ENCODE measurements around the gene FILIP1. TPM values are rescaled to one million over a fixed set of nuclear protein-coding genes. Genes with fewer than 3 reads are reported as not detected.

FILIP1 gene
- total RNA-seq, 4 donors from 2014 or later: 2.2 to 9.3 (median 5.1) TPM

DNA sequence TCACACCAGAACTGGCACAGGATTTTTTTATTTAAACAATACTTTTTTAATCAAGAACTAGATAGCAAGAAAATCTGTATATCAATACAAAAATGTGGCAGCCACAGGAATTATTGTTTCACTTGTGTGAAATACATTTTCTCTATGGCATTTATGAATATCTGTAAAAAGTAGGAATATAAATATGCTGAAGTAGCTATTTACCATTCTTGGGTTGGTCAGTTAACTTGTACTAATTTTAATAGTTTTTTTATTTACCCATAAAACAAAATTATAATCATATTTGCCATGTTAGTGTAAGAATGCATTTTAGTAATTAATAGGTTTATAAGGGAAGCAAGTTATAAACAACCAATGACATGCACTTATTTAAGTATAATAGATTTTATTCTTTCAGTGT is 177.6 kb downstream of the FILIP1 start:
- no peak for DNase-seq
- TF ChIP-seq, protein P1, sequence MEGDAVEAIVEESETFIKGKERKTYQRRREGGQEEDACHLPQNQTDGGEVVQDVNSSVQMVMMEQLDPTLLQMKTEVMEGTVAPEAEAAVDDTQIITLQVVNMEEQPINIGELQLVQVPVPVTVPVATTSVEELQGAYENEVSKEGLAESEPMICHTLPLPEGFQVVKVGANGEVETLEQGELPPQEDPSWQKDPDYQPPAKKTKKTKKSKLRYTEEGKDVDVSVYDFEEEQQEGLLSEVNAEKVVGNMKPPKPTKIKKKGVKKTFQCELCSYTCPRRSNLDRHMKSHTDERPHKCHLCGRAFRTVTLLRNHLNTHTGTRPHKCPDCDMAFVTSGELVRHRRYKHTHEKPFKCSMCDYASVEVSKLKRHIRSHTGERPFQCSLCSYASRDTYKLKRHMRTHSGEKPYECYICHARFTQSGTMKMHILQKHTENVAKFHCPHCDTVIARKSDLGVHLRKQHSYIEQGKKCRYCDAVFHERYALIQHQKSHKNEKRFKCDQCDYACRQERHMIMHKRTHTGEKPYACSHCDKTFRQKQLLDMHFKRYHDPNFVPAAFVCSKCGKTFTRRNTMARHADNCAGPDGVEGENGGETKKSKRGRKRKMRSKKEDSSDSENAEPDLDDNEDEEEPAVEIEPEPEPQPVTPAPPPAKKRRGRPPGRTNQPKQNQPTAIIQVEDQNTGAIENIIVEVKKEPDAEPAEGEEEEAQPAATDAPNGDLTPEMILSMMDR (IDR thresholded peaks at IDR 0.05): no peak
- no peaks in the 10 kb centered on the region for H3K36me3 ChIP-seq
- H3K27me3 ChIP-seq: no peaks in the 10 kb centered on the region
- H3K9me3 ChIP-seq: no peaks in the 10 kb centered on the region
- no peaks in the 10 kb centered on the region for H3K4me1 ChIP-seq
- no peak overlapping the region for H3K27ac ChIP-seq
- no peak overlapping the region for H3K4me3 ChIP-seq (replicated peaks in 1 of 3)
- intact Hi-C loops (cut with DNase I): no loop called here

DNA sequence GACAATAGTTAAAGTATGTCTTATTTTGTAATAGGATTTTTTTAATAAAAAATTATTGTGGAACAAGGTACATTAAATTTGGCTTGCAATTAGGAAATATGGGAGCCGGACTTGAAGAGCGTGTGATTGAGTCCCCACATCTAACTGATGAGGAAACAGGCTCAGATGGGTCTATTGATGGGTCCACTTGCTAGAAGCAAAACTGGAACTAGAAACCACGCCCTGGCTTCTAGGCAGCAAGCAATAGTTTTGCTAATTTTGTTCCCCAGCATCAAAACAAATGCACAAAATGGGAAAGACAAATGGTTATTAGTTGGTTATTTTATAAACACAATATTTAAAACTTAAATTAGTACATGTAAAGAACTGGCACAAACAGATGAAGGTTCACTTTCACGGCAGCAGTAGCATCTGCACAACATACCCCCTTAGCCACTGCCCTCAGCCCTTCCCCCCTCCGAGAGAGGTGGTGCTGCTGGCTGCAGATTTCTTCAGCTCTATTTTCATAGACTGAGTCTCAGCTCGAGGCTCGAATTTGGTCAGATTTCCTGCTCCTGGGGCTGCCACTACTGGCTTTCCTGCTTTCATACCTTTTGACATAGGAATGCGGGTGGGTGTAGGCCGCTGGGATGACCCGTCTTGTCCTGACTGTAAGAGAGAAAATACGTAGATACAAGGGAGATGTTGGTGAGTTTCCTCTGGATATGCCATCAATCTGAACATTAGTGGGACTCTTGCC is 185.2 kb downstream of the FILIP1 start:
- intact Hi-C loops (cut with DNase I): no loop called here
- no peaks in the 10 kb centered on the region for H3K9me3 ChIP-seq
- no peaks in the 10 kb centered on the region for H3K4me1 ChIP-seq
- no peak overlapping the region for H3K27ac ChIP-seq
- no peaks in the 10 kb centered on the region for H3K27me3 ChIP-seq
- no peak for DNase-seq
- no peaks in the 10 kb centered on the region for H3K36me3 ChIP-seq
- H3K4me3 ChIP-seq (replicated peaks in 1 of 3): no peak overlapping the region
- no peak for TF ChIP-seq POLR2A (IDR thresholded peaks at IDR 0.05)
- TF ChIP-seq, protein P1 (IDR thresholded peaks at IDR 0.05): no peak
- 71 to 77% methylated on average over 11 of the region's 11 CpGs for WGBS, 2 donors

DNA sequence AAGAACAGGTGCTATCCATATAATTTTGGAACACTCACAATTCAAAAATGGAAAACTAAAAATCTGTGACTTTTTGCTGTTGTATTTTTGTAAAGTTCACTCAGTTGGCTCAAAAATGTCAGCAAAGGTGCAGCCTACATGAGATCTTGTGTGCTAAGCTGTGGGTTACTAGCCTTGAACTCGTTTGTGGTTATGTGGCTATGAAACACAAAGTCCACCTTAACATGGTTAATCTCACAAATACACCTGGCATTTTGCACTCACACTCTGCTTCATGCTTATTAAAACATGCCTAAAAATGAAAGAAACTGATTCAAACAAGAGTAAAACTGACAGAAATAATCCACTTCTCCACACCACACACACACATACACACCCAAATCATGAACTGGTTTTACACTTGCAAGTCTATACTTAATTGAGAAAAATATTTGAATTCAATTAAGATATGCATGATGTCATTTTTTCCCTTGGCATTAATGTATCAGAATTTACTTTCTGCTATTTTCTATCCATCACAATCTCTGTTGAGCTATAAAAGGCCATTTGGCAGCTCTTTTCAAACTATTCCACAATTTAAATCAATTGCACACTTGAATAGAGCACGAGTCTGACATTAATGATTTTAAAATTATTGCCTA is 186.1 kb downstream of the FILIP1 start:
- no peaks in the 10 kb centered on the region for H3K9me3 ChIP-seq
- WGBS, 2 donors: 85 to 88% methylated on average over 2 of the region's 2 CpGs
- no peak overlapping the region for H3K27ac ChIP-seq
- no peaks in the 10 kb centered on the region for H3K27me3 ChIP-seq
- H3K36me3 ChIP-seq: no peaks in the 10 kb centered on the region
- no peak overlapping the region for H3K4me3 ChIP-seq (replicated peaks in 1 of 3)
- TF ChIP-seq, protein P1 (IDR thresholded peaks at IDR 0.05): no peak
- no peak for TF ChIP-seq POLR2A (IDR thresholded peaks at IDR 0.05)
- H3K4me1 ChIP-seq: no peaks in the 10 kb centered on the region
- intact Hi-C loops (cut with DNase I): no loop called here
- no peak for DNase-seq

DNA sequence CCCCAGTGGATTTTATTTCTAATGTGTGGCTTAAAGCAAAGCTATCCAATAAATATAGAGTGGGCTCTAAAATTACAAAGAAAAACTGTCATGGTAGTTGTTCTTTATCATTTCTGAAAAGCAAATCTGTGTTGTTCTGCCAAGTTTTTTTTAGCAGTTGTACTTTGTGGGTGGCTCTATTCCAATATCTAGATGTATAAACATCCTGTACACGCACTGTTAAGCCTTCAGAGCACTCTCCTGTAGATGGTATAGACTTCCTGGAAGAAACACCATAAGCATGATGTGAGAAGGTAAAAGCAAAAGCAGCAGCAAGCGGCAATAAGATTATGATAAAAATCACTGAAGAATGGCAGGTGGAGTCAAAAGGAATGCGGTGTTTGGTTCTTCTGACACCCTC is 187.5 kb downstream of the FILIP1 start:
- DNase-seq: no peak
- TF ChIP-seq, protein P1 (IDR thresholded peaks at IDR 0.05): no peak
- TF ChIP-seq POLR2A (IDR thresholded peaks at IDR 0.05): no peak
- intact Hi-C loops (cut with DNase I): no loop called here
- Histone ChIP-seq H3K27me3 (no peaks in the 10 kb centered on the region), H3K27ac (no peak overlapping the region), H3K4me1 (no peaks in the 10 kb centered on the region), H3K9me3 (no peaks in the 10 kb centered on the region), H3K4me3 (replicated peaks in 1 of 3) (no peak overlapping the region), H3K36me3 (no peaks in the 10 kb centered on the region)
- 44 to 54% methylated on average over 3 of the region's 3 CpGs for WGBS, 2 donors

DNA sequence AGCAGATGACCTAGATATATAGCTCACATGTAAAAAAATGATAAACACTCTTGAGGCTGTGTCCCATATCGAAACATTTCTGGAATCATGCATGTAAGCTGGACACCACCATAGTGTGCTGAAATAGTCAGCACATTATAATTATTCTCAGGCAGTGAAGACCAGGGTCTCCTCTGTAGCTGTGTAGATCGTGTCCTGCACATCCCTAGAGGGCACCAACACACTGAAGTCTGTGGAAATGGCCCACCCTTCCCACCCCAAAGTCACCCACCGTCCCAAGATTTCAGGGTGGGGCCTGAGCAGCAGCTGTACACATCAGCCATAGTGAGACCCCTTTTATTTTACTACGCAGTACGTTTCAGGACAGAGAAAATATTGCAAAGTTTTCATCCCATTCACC is 188.0 kb downstream of the FILIP1 start:
- no peaks in the 10 kb centered on the region for H3K9me3 ChIP-seq
- no peaks in the 10 kb centered on the region for H3K36me3 ChIP-seq
- H3K4me1 ChIP-seq: no peaks in the 10 kb centered on the region
- no peak overlapping the region for H3K4me3 ChIP-seq (replicated peaks in 1 of 3)
- intact Hi-C loops (cut with DNase I): no loop called here
- 72 to 76% methylated on average over 5 of the region's 5 CpGs for WGBS, 2 donors
- no peak for DNase-seq
- TF ChIP-seq POLR2A (IDR thresholded peaks at IDR 0.05): no peak
- TF ChIP-seq, protein P1 (IDR thresholded peaks at IDR 0.05): no peak
- no peak overlapping the region for H3K27ac ChIP-seq
- H3K27me3 ChIP-seq: no peaks in the 10 kb centered on the region
